Activated CD8-positive, alpha-beta memory T cell treated with anti-CD3 and anti-CD28 coated beads for 1 hour (primary cell): ENCODE data around the gene OPTC.
"Not testable (repeated sequence)": the region's sequence is repeated elsewhere in the genome, so short reads cannot be mapped to it uniquely, and the experiment has no call there.

Source experiments
- DNase-seq, 2 donors: peaks; one replicate each; pipeline ENCODE4 v3.0.0-alpha.2; 2020; ENCODE audit warnings: low read depth in 1 of 2; ENCODE audit errors: extremely low read depth in 1 of 2

OPTC gene

GRCh38 chr1:203464743-203465142 is 29.2 kb upstream of the OPTC start:
- no peak for DNase-seq

GRCh38 chr1:203465146-203465798 is 28.7 kb upstream of the OPTC start:
- no peak for DNase-seq

- no peak for DNase-seq
Measured at GRCh38 chr1:203465948-203466347, 28.0 kb upstream of the OPTC start.

- DNase-seq, result not testable (repeated sequence)
Measured at GRCh38 chr1:203466906-203467549, 26.9 kb upstream of the OPTC start.

GRCh38 chr1:203467550-203467921 is 26.4 kb upstream of the OPTC start:
- DNase-seq, result no peak

- no peak for DNase-seq
Measured at GRCh38 chr1:203468326-203468725, 25.6 kb upstream of the OPTC start.

- DNase-seq, result no peak
Measured at GRCh38 chr1:203470240-203470639, 23.7 kb upstream of the OPTC start.

- no peak for DNase-seq
Measured at GRCh38 chr1:203471841-203472240, 22.1 kb upstream of the OPTC start.

- no peak for DNase-seq
Measured at GRCh38 chr1:203473281-203473680, 20.7 kb upstream of the OPTC start.

GRCh38 chr1:203473781-203474305 is 20.1 kb upstream of the OPTC start:
- DNase-seq, result no peak

- no peak for DNase-seq
Measured at GRCh38 chr1:203475012-203475981, 18.7 kb upstream of the OPTC start, which contains the start of gene PRELP. TSS of gene PRELP (plus strand) at chr1:203475806. CDS start at chr1:203483185, 7,379 bp downstream.

- no peak for DNase-seq
Measured at GRCh38 chr1:203476216-203476814, 17.6 kb upstream of the OPTC start.

- no peak for DNase-seq
Measured at GRCh38 chr1:203477748-203478147, 16.2 kb upstream of the OPTC start.

GRCh38 chr1:203478231-203478630 is 15.7 kb upstream of the OPTC start:
- no peak for DNase-seq

- no peak for DNase-seq
Measured at GRCh38 chr1:203478986-203479385, 15.0 kb upstream of the OPTC start.

GRCh38 chr1:203479646-203480045 is 14.3 kb upstream of the OPTC start:
- DNase-seq, result no peak

- no peak for DNase-seq
Measured at GRCh38 chr1:203480084-203480483, 13.9 kb upstream of the OPTC start.

GRCh38 chr1:203480525-203481084 is 13.3 kb upstream of the OPTC start:
- peak in 1 of 2 donors; percentile 39 for DNase-seq

- no peak for DNase-seq
Measured at GRCh38 chr1:203481196-203481595, 12.8 kb upstream of the OPTC start.

GRCh38 chr1:203486618-203487370 is 7.2 kb upstream of the OPTC start:
- DNase-seq, result no peak
